Left lung (tissue), 10 donors: Measurements from ENCODE around the gene CIITA. TPM values are rescaled to one million over a fixed set of nuclear protein-coding genes. Genes with fewer than 3 reads are reported as not detected.

Experiments used
- ATAC-seq: fragments of 200-7000 bp; cut with Tn5 transposase; one replicate; pipeline ENCODE4 v1.9.1; 2020; ENCODE audit warnings: moderate library complexity
- DNase-seq, 4 donors: peaks; one replicate each; pipeline ENCODE4 v3.0.0-alpha.2; 2013 to 2020
- H3K27ac ChIP-seq, 2 donors: fragments of 200-600 bp; sonication (generic) in 1 of 2; one replicate each; pipeline versions ENCODE4 v1.5.0 to v1.8.0; 2020 to 2021
- H3K27me3 ChIP-seq, 2 donors: fragments of 200-600 bp; sonication (generic) in 1 of 2; one replicate each; pipeline versions ENCODE4 v1.5.0 to v1.8.0; 2020 to 2021
- H3K36me3 ChIP-seq, 2 donors: fragments of 200-600 bp; sonication (generic) in 1 of 2; one replicate each; pipeline versions ENCODE4 v1.5.0 to v1.8.0; 2020 to 2021
- H3K4me1 ChIP-seq, 2 donors: fragments of 200-600 bp; one replicate each; pipeline ENCODE4 v1.8.0; 2021
- H3K4me3 ChIP-seq, 2 donors: fragments of 200-600 bp; sonication (generic) in 1 of 2; one replicate each; pipeline versions ENCODE4 v1.5.0 to v1.8.0; 2020 to 2021; ENCODE audit warnings: mild to moderate bottlenecking in 1 of 2
- H3K9me3 ChIP-seq, 2 donors: fragments of 200-600 bp; sonication (generic) in 1 of 2; one replicate each; pipeline versions ENCODE4 v1.5.0 to v1.8.0; 2020 to 2021
- intact Hi-C, 2 donors: fragments of 100-400 bp; cut with DNase I; formaldehyde crosslinking; loops; one replicate each; pipeline versions ENCODE4 v1.11.2 to v1.14.2; 2022
- polyA plus RNA-seq, 6 donors: library from polyadenylated mRNA; unstranded; fragments of 120-200 nt; gene quantifications; one replicate each; pipeline ENCODE4 v1.2.1, GENCODE V29; 2013; ENCODE audit not compliant: insufficient read length in 6 of 6
- total RNA-seq, 2 donors: library from RNA; stranded (reverse); fragmentation: NEBNext Ultra II Directional; extraction: Animal tissue kit (Norgen Biotek cat#: 25700); gene quantifications; one replicate each; pipeline ENCODE4 v1.2.1, GENCODE V29; 2021
- TF ChIP-seq, protein P1 (sequence below), 2 donors: fragments of 200-600 bp; sonication (generic) in 1 of 2; IDR thresholded peaks; one replicate each; pipeline versions ENCODE4 v1.5.0 to v1.8.0; 2021; ENCODE audit warnings: antibody characterized with exemption in 2 of 2
- donor health status: DM: no; HTN: yes; CAD: no.
- donor health status: DM: no; HTN: no; CAD: no.

The CIITA gene
- total and polyA plus RNA-seq, 8 donors: 2.6 to 49.0 (median 5.8) TPM

DNA sequence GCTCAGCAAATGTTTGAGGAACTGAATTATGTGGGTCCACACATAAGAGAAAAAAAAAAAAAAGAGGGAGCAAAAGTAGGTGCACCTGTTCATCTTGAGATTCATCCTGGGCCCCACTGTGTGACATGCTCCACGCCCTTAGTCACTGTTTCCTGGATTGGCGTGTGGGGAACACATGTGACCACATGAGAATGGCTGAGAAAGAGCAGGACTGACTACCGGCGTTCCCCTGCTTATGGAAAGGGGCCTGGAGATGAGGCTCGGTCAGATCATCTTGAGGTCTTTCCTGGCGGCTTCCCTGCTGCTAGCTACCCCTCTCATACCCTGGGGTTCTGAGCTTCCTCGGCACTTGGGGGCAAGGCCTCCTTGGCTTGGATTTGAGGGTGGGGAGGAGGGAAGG lies 61.3 kb downstream of the CIITA start:
- intact Hi-C loops: no loop called here
- TF ChIP-seq, protein P1, sequence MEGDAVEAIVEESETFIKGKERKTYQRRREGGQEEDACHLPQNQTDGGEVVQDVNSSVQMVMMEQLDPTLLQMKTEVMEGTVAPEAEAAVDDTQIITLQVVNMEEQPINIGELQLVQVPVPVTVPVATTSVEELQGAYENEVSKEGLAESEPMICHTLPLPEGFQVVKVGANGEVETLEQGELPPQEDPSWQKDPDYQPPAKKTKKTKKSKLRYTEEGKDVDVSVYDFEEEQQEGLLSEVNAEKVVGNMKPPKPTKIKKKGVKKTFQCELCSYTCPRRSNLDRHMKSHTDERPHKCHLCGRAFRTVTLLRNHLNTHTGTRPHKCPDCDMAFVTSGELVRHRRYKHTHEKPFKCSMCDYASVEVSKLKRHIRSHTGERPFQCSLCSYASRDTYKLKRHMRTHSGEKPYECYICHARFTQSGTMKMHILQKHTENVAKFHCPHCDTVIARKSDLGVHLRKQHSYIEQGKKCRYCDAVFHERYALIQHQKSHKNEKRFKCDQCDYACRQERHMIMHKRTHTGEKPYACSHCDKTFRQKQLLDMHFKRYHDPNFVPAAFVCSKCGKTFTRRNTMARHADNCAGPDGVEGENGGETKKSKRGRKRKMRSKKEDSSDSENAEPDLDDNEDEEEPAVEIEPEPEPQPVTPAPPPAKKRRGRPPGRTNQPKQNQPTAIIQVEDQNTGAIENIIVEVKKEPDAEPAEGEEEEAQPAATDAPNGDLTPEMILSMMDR (IDR thresholded peaks at IDR 0.05): no peak
- ATAC-seq: peak; percentile 4
- Histone ChIP-seq H3K27me3 (no peaks in the 10 kb centered on the region), H3K9me3 (no peaks in the 10 kb centered on the region), H3K36me3 (peaks cover 0 to 4% of the 10 kb centered on the region in 2 donors), H3K4me1 (peaks cover 49 to 92% of the 10 kb centered on the region in 2 donors), H3K27ac (peak overlapping the region; percentile 21 to 75), H3K4me3 (no peak overlapping the region)
- peak in 1 of 4 donors; percentile 34 for DNase-seq

DNA sequence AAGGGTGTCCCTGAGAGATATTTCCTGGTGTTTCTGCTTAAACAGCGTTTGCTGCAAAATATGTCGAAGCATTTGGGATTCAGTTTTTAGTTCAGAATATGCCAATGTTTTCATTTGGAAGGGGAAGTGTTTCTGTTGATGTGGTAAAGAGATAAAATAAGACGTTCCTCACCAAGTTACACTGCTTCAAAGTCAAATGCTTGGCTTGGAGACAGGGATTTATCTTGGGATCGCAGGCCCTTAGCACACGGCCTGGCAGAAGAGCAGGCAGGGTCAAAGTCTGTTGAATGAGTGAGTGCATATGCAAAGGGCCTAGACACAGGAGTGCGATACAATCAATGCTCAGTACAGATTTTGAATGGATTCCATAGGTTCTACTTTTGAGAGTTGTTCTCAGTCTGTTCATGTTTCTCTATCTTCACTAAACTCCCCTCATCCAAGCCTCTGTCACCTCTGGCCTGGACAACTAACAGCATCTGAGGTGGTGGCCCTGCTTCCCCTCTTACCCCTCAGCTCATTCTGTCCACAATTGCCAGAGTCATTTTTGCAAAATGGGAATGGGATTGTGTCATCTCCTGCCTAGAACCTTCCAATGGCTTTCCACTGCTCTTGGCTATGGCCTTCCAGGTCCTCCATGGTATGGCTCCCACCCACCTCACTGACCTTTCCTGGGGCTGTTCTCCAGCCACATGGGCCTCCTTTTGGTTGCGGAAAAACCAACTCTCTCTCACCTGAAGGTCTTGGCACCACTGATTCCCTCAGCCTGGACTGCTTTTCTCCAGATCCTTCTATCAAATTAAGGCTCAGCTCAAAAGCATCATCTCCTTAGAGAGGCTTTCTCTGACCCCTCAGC lies 62.0 kb downstream of the CIITA start:
- no peak for ATAC-seq
- H3K4me1 ChIP-seq: peaks cover 52 to 92% of the 10 kb centered on the region in 2 donors

GRCh38 chr16:10939649-10940234 lies 62.7 kb downstream of the CIITA start:
- Histone ChIP-seq H3K4me1 (peaks cover 52 to 87% of the 10 kb centered on the region in 2 donors), H3K36me3 (no peaks in the 10 kb centered on the region), H3K27me3 (no peaks in the 10 kb centered on the region), H3K4me3 (peak overlapping the region; percentile 76 to 88), H3K9me3 (no peaks in the 10 kb centered on the region), H3K27ac (no peak overlapping the region)
- ATAC-seq: no peak
- TF ChIP-seq, protein P1 (IDR thresholded peaks at IDR 0.05): no peak
- intact Hi-C loops: no loop called here
- DNase-seq: peak in 1 of 4 donors; percentile 24

More for the DNA sequence above, 62.0 kb downstream of the CIITA start:
- no peaks in the 10 kb centered on the region for H3K36me3 ChIP-seq
- H3K4me3 ChIP-seq: peak overlapping the region in 1 of 2 donors; percentile 88
- no peaks in the 10 kb centered on the region for H3K27me3 ChIP-seq
- DNase-seq: peak in 1 of 4 donors; percentile 17
- H3K9me3 ChIP-seq: no peaks in the 10 kb centered on the region
- peak overlapping the region; percentile 3 to 75 for H3K27ac ChIP-seq
- intact Hi-C loops: no loop called here
- TF ChIP-seq, protein P1 (IDR thresholded peaks at IDR 0.05): no peak

DNA sequence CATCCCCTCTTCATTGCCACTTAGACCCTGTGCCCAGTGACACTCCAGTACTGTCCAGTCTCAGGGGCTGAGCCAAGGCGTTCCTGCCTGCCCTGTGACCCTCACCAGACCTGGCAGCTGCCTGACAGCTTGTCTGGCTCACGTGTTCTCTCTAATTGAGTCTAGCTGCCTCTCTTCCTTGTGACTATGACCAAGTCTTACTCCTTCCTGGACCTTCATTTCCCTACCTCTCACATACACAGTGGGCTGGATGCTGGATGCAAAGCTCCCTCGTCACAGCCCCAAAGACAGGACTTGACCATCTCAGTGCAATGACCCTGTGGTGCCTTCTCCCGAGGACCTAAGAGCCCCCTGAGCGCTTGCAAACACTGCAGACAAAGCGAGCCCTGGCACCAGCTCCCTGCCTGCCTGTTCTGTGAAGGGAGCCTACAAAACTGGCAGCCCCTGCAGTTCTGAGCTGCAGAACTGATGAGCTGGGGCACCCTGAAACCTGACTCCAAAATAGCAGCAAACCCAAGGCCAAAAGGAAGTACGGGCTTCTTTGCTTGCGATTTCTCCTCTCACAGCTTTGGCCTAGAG lies 63.6 kb downstream of the CIITA start:
- intact Hi-C loops: no loop called here
- ATAC-seq (no peak), DNase-seq (peak in 1 of 4 donors; percentile 51)
- peaks cover 58 to 87% of the 10 kb centered on the region in 2 donors for H3K4me1 ChIP-seq
- peak overlapping the region; percentile 76 to 88 for H3K4me3 ChIP-seq
- H3K27ac ChIP-seq: peak overlapping the region in 1 of 2 donors; percentile 74
- H3K9me3 ChIP-seq: no peaks in the 10 kb centered on the region
- no peaks in the 10 kb centered on the region for H3K27me3 ChIP-seq
- no peaks in the 10 kb centered on the region for H3K36me3 ChIP-seq
- TF ChIP-seq, protein P1 (IDR thresholded peaks at IDR 0.05): no peak
